ENCODE measurements around the gene FGFR3. TPM values are rescaled to one million over a fixed set of nuclear protein-coding genes. Genes with fewer than 3 reads are reported as not detected.

Gene FGFR3
- total and polyA plus RNA-seq, 9 of the 15 experiments (the other 6 are each of a cell fraction or from before 2014, with no cell fraction given): 1.2 to 60.4 (median 12.7) TPM

- TF ChIP-seq, protein P1, sequence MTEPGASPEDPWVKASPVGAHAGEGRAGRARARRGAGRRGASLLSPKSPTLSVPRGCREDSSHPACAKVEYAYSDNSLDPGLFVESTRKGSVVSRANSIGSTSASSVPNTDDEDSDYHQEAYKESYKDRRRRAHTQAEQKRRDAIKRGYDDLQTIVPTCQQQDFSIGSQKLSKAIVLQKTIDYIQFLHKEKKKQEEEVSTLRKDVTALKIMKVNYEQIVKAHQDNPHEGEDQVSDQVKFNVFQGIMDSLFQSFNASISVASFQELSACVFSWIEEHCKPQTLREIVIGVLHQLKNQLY (CRISPR knock-in tag; conservative IDR thresholded peaks at IDR 0.05): no peak
- TF ChIP-seq, protein P2, sequence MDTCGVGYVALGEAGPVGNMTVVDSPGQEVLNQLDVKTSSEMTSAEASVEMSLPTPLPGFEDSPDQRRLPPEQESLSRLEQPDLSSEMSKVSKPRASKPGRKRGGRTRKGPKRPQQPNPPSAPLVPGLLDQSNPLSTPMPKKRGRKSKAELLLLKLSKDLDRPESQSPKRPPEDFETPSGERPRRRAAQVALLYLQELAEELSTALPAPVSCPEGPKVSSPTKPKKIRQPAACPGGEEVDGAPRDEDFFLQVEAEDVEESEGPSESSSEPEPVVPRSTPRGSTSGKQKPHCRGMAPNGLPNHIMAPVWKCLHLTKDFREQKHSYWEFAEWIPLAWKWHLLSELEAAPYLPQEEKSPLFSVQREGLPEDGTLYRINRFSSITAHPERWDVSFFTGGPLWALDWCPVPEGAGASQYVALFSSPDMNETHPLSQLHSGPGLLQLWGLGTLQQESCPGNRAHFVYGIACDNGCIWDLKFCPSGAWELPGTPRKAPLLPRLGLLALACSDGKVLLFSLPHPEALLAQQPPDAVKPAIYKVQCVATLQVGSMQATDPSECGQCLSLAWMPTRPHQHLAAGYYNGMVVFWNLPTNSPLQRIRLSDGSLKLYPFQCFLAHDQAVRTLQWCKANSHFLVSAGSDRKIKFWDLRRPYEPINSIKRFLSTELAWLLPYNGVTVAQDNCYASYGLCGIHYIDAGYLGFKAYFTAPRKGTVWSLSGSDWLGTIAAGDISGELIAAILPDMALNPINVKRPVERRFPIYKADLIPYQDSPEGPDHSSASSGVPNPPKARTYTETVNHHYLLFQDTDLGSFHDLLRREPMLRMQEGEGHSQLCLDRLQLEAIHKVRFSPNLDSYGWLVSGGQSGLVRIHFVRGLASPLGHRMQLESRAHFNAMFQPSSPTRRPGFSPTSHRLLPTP (IDR thresholded peaks at IDR 0.05; ENCODE audit: borderline replicate concordance, extremely low read depth, insufficient read length): no peak
- TF ChIP-seq NBN (IDR thresholded peaks at IDR 0.05; ENCODE audit: low read depth) (no peak), ZKSCAN3 (CRISPR knock-in tag; IDR thresholded peaks at IDR 0.05) (no peak), ZNF77 (CRISPR knock-in tag; IDR thresholded peaks at IDR 0.05) (no peak)
- TF ChIP-seq, protein P3, sequence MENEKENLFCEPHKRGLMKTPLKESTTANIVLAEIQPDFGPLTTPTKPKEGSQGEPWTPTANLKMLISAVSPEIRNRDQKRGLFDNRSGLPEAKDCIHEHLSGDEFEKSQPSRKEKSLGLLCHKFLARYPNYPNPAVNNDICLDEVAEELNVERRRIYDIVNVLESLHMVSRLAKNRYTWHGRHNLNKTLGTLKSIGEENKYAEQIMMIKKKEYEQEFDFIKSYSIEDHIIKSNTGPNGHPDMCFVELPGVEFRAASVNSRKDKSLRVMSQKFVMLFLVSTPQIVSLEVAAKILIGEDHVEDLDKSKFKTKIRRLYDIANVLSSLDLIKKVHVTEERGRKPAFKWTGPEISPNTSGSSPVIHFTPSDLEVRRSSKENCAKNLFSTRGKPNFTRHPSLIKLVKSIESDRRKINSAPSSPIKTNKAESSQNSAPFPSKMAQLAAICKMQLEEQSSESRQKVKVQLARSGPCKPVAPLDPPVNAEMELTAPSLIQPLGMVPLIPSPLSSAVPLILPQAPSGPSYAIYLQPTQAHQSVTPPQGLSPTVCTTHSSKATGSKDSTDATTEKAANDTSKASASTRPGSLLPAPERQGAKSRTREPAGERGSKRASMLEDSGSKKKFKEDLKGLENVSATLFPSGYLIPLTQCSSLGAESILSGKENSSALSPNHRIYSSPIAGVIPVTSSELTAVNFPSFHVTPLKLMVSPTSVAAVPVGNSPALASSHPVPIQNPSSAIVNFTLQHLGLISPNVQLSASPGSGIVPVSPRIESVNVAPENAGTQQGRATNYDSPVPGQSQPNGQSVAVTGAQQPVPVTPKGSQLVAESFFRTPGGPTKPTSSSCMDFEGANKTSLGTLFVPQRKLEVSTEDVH (IDR thresholded peaks at IDR 0.05; ENCODE audit: low read depth, partially characterized antibody): no peak
These were observed 32.5 kb upstream of the FGFR3 start (continued) for GRCh38 chr4:1760521-1761071.
